Pancreas (tissue), 10 donors: Measurements from ENCODE around the gene YRDC. TPM values are rescaled to one million over a fixed set of nuclear protein-coding genes. Genes with fewer than 3 reads are reported as not detected.

Experiments used
- ATAC-seq, 4 donors: fragments of 200-7000 bp; cut with Tn5 transposase; one replicate each; pipeline versions ENCODE4 v1.8.0 to v1.9.1; 2020; ENCODE audit warnings: mild to moderate bottlenecking in 4 of 4, moderate library complexity in 4 of 4
- DNase-seq, 6 donors: peaks; one replicate each; pipeline ENCODE4 v3.0.0-alpha.2; 2020
- FAIRE-seq: peaks from 2 replicates; lab custom pipeline; 2012; peaks lifted over from hg19 to GRCh38; lab: Jason Lieb, UNC
- H3K27ac ChIP-seq, 4 donors: fragments of 200-600 bp; sonication (generic); 1 replicate in 3 of 4; 2 replicates in 1 of 4; pipeline versions ENCODE4 v1.5.0 to v1.8.0; 2020
- H3K27me3 ChIP-seq, 4 donors: fragments of 200-600 bp; one replicate each; pipeline ENCODE4 v1.8.0; 2021
- H3K36me3 ChIP-seq, 3 donors: fragments of 200-600 bp; sonication (generic) in 1 of 3; one replicate each; pipeline versions ENCODE4 v1.5.0 to v1.8.0; 2020 to 2021
- H3K4me1 ChIP-seq, 3 donors: fragments of 200-600 bp; one replicate each; pipeline ENCODE4 v1.8.0; 2021
- H3K4me3 ChIP-seq, 4 donors: fragments of 200-600 bp; sonication (generic) in 2 of 4; one replicate each; pipeline versions ENCODE4 v1.5.0 to v1.8.0; 2020 to 2021
- H3K9me3 ChIP-seq, 4 donors: fragments of 200-600 bp; one replicate each; pipeline ENCODE4 v1.8.0; 2021
- WGBS, 2 donors: extraction: QIAGEN DNeasy Blood & Tissue Kit; methylation state at CpG; one replicate each; pipeline ENCODE4 v1.1.7; 2013; 5-methylcytosine and 5-hydroxymethylcytosine counted together
- intact Hi-C, 3 donors: fragments of 100-400 bp; cut with DNase I; formaldehyde crosslinking; loops; one replicate each; pipeline versions ENCODE4 v1.11.1 to v1.14.2; 2022
- polyA plus RNA-seq, 2 donors: library from polyadenylated mRNA; stranded (reverse); fragments of 200-250 nt; gene quantifications; one replicate each; pipeline ENCODE4 v1.2.3, GENCODE V29; 2013
- total RNA-seq, 6 donors: library from RNA; stranded (reverse); fragmentation: NEBNext Ultra II Directional in 4 of 6; extraction: Animal tissue kit (Norgen Biotek cat#: 25700) in 4 of 6; gene quantifications; one replicate each; pipeline versions ENCODE4 v1.2.1 to v1.2.4, GENCODE V29; 2021 to 2023
- TF ChIP-seq, protein P1 (sequence below), 4 donors: fragments of 200-600 bp; sonication (generic) in 3 of 4; IDR thresholded peaks; one replicate each; pipeline versions ENCODE4 v1.5.0 to v1.8.0; 2021; ENCODE audit warnings: antibody characterized with exemption in 4 of 4
- donor health status: healthy with polysubstance abuse.
- donor health status: DM: no; HTN: no; CAD: no; lungs with moderate emphysema.
- donor health status: DM: no; HTN: no; CAD: no.
- donor health status: control.
- donor health status: control.
- donor health status: Bipolar disorder and iron deficiency.
- donor health status: DM: yes; HTN: yes; CAD: no.
- donor health status: DM: no; HTN: no; CAD: no.
- donor health status: DM: no; HTN: no; CAD: no.
- donor health status: DM: yes; HTN: yes; CAD: no.

The YRDC gene
- total and polyA plus RNA-seq, 8 donors: 4.8 to 11.9 (median 6.2) TPM

DNA sequence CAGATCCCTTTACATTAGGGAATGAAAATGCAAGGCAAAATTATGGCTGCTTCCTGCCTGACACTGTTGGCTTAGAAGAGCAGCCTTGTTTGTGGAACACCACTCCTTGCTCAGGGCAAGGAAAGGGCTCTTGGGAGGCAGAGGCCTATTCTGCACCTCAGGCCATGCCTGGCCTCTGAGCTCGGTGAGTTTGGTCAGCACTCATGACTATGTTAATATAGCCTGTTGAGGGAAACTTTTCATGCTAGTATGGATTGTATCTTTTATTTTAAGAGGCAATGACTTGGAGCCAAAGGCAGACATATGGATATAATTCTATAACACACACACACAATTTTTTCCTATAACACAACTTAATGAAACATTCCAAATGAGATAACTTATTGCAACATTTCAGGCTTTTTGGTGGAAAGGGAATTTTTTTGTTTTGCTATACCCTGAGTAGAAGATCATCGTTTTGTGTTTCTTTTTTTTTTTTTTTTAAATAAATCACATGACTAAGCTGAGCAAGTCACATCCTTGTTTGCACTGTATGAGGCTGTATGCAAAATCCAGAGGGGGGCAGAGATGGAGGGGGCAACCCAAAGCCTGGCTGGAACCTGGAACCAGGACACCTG, 5.6 kb upstream of the YRDC start:
- no peaks in the 10 kb centered on the region for H3K36me3 ChIP-seq
- FAIRE-seq: no peak
- intact Hi-C loops: no loop called here
- DNase-seq: no peak
- H3K27ac ChIP-seq: no peak overlapping the region
- no peak for ATAC-seq
- 82% methylated on average over 2 of the region's 2 CpGs for whole genome bisulfite sequencing, 2 donors
- H3K4me3 ChIP-seq: no peak overlapping the region
- TF ChIP-seq, protein P1, sequence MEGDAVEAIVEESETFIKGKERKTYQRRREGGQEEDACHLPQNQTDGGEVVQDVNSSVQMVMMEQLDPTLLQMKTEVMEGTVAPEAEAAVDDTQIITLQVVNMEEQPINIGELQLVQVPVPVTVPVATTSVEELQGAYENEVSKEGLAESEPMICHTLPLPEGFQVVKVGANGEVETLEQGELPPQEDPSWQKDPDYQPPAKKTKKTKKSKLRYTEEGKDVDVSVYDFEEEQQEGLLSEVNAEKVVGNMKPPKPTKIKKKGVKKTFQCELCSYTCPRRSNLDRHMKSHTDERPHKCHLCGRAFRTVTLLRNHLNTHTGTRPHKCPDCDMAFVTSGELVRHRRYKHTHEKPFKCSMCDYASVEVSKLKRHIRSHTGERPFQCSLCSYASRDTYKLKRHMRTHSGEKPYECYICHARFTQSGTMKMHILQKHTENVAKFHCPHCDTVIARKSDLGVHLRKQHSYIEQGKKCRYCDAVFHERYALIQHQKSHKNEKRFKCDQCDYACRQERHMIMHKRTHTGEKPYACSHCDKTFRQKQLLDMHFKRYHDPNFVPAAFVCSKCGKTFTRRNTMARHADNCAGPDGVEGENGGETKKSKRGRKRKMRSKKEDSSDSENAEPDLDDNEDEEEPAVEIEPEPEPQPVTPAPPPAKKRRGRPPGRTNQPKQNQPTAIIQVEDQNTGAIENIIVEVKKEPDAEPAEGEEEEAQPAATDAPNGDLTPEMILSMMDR (IDR thresholded peaks at IDR 0.05): no peak
- no peaks in the 10 kb centered on the region for H3K9me3 ChIP-seq
- H3K4me1 ChIP-seq: peaks cover 7 to 9% (median 7%) of the 10 kb centered on the region in 3 donors
- H3K27me3 ChIP-seq: no peaks in the 10 kb centered on the region

DNA sequence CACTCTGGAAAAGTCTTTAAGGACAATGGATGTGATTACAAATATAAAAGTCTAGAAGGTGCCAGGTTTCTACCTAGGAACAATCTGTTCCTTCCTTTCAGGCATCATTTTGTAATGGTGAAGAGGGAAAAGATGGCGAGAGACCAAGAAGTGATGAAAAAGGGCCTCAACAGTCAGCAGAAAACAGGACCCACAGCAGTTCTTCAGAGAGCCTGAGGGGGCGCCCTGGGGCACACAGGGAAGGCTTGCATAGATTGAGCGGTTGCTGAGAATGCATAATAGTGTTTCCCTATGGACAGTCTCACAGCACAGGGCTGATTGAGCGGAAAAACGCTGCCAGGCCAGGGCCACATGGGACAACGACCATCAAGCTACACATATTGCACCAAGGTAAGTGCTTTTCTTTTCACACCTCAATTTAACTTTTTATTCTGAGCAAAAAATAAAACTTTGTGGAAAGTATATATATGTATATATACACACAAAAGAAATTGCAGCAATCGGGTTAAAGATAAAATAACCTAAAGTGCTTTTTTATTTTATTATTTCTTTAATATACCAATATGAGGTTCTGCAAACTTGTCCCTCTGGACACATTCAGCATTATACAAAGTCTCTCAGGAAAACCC, 3.1 kb upstream of the YRDC start:
- FAIRE-seq: no peak
- peak; percentile 35 to 78 (median 72) for DNase-seq
- Histone ChIP-seq H3K4me1 (peaks cover 7 to 17% (median 12%) of the 10 kb centered on the region in 3 donors), H3K4me3 (no peak overlapping the region), H3K27ac (no peak overlapping the region), H3K27me3 (no peaks in the 10 kb centered on the region), H3K9me3 (no peaks in the 10 kb centered on the region), H3K36me3 (peaks cover 0 to 1% (median 0%) of the 10 kb centered on the region in 3 donors)
- ATAC-seq: peak in 3 of 4 donors; percentile 27 to 31 (median 28)
- intact Hi-C loops: no loop called here
- TF ChIP-seq, protein P1 (IDR thresholded peaks at IDR 0.05): peak; percentile 43 to 80 (median 72)
- WGBS, 2 donors: 31 to 35% methylated on average over 7 of the region's 7 CpGs

DNA sequence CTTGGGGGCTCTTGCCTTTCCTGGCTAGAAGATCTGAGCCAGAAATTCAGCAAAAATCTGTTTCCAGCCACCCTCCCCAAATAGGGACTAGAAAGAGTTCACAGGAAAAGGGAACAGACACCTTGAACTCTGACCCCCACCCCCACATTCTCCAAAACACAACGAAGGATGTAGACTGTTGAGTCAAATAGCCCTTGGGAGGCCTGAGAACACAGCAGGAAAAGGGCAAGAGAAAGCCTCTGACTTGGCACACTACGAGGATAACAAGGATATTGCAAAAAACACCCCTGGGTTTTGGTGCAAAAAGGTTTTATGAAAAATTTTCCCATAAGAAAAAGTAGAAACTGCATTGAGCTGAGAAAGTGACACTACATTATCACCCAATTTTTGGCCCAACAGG, 1.9 kb upstream of the YRDC start:
- Histone ChIP-seq H3K36me3 (peaks cover 0 to 12% (median 7%) of the 10 kb centered on the region in 3 donors), H3K4me3 (no peak overlapping the region), H3K4me1 (peaks cover 7 to 17% (median 12%) of the 10 kb centered on the region in 3 donors), H3K27ac (peak overlapping the region in 1 of 4 donors; percentile 89), H3K9me3 (no peaks in the 10 kb centered on the region), H3K27me3 (no peaks in the 10 kb centered on the region)
- no peak for ATAC-seq
- FAIRE-seq: no peak
- 36 to 43% methylated on average over 2 of the region's 2 CpGs for WGBS, 2 donors
- intact Hi-C loops: no loop called here
- no peak for DNase-seq
- TF ChIP-seq, protein P1 (IDR thresholded peaks at IDR 0.05): no peak

DNA sequence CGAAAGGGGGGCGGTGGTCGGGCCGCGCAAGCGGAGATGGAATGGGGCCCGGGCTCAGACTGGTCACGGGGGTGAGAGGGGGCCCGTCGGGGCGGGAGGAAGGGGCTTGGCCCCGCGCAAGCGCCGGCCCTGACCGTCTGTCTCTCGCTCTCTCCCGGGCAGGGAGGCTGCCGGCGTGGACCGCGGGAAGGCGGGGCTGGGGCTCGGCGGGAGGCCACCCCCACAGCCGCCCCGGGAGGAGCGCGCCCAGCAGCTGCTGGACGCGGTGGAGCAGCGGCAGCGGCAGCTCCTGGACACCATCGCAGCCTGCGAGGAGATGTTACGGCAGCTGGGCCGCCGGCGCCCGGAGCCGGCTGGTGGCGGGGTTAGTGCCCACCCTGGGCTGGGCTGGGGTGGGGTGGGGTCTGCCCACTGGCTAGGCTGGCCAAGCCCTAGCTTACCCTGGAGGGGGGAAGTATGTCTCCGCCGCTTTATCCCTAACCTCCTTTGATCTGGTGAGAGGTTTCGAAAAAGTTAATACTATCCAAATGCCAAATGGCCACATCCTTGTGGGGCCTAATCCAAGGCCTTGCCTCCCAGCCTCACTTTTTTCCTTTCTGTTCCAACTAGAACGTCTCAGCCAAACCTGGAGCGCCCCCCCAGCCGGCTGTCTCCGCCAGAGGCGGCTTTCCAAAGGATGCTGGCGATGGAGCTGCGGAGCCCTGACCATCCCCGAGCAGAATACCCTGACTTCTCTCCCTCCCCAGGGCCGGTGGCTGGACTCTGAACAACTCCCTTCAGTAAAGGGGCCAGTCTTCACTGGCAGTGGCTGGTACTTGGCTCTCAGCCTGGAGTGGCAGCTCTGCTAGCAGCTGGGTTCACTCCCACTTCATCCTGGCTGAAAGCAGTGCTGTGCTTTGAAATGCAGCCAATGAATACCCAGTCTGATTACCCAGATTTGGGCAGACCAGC, 636 bp upstream of the YRDC start:
- no peak for FAIRE-seq
- TF ChIP-seq, protein P1 (IDR thresholded peaks at IDR 0.05): no peak
- peak; percentile 77 to 86 (median 78) for ATAC-seq
- no peaks in the 10 kb centered on the region for H3K9me3 ChIP-seq
- intact Hi-C loops: no loop called here
- H3K27me3 ChIP-seq: no peaks in the 10 kb centered on the region
- peaks cover 7 to 17% (median 12%) of the 10 kb centered on the region in 3 donors for H3K4me1 ChIP-seq
- peaks cover under 1 to 24% (median 20%) of the 10 kb centered on the region in 3 donors for H3K36me3 ChIP-seq
- DNase-seq: peak; percentile 81 to 94 (median 86)
- WGBS, 2 donors: 0 to 1% methylated on average over 34 to 54 of the region's 54 CpGs
- H3K4me3 ChIP-seq: peak overlapping the region; percentile 78 to 88 (median 85)
- peak overlapping the region; percentile 89 to 94 (median 93) for H3K27ac ChIP-seq
